HepG2 (cell line): ENCODE measurements around the gene AFF2. TPM values are rescaled to one million over a fixed set of nuclear protein-coding genes. Genes with fewer than 3 reads are reported as not detected.

Experiments used
- ATAC-seq: fragments of 200-7000 bp; cut with Tn5 transposase; 3 replicates; pipeline ENCODE4 v1.9.1; 2020; ENCODE audit warnings: mild to moderate bottlenecking, moderate library complexity
- BruUV-seq: library from RNA; stranded (reverse); fragments of 400-500 nt; replicated peaks from 2 replicates; lab custom pipeline; 2021; lab: Mats Ljungman, UMichigan
- CTCF ChIA-PET: fragments of 300-600 bp; formaldehyde crosslinking; extraction: SDS; loops from one replicate; lab custom pipeline; 2021; ENCODE audit warnings: low total read pairs, inconsistent platforms, low intra/inter-chr PET ratio; lab: Yijun Ruan, JAX
- POLR2A ChIA-PET: fragments of 350-600 bp; sonication (Branson Sonifier 250); formaldehyde crosslinking; loops from one replicate; lab custom pipeline; 2020; ENCODE audit warnings: antibody characterized with exemption, inconsistent platforms; lab: Yijun Ruan, JAX
- DNase-seq: peaks from one replicate; pipeline ENCODE4 v3.0.0-alpha.2; 2015; ENCODE audit warnings: low spot score
- FAIRE-seq: peaks from 3 replicates; lab custom pipeline; 2011; peaks lifted over from hg19 to GRCh38; lab: Jason Lieb, UNC
- H2AFZ ChIP-seq: one replicate; pipeline ENCODE4 v1.6.1; 2011; ENCODE audit warnings: low read length, inconsistent platforms
- H3K27ac ChIP-seq: fragments of 300-600 bp; 3 replicates; pipeline ENCODE4 v1.8.0; 2011; ENCODE audit warnings: mixed run types, mild to moderate bottlenecking, mixed read lengths, low read length, inconsistent platforms; ENCODE audit not compliant: insufficient read depth; ENCODE audit errors: extremely low read length
- H3K27me3 ChIP-seq, 2 experiments: fragments of 200-600 bp in 1 of 2; 2 replicates in 1 of 2; 3 replicates in 1 of 2; pipeline versions ENCODE4 v1.6.0 to v1.8.0; 2011; ENCODE audit warnings: low read length in 2 of 2, mild to moderate bottlenecking in 2 of 2, moderate library complexity in 2 of 2, inconsistent platforms in 1 of 2; ENCODE audit not compliant: insufficient read depth in 2 of 2, control insufficient read depth in 1 of 2
- H3K36me3 ChIP-seq, 2 experiments: fragments of 200-600 bp in 1 of 2; replicated peaks in 1 of 2; 2 replicates in 1 of 2; 3 replicates in 1 of 2; pipeline versions ENCODE4 v1.5.1 to v1.8.0; 2011; ENCODE audit warnings: low read length in 2 of 2, inconsistent platforms in 1 of 2; ENCODE audit not compliant: insufficient read depth in 2 of 2, control insufficient read depth in 1 of 2
- H3K4me1 ChIP-seq: 2 replicates; pipeline ENCODE4 v1.5.1; 2012; ENCODE audit warnings: low read length, inconsistent platforms; ENCODE audit not compliant: insufficient read depth
- H3K4me2 ChIP-seq: 2 replicates; pipeline ENCODE4 v1.6.0; 2011; ENCODE audit warnings: low read depth, low read length, inconsistent platforms
- H3K4me3 ChIP-seq, 3 experiments: fragments of 200-600 bp in 1 of 3; sonication (generic), shearing (Covaris generic) in 1 of 3; replicated peaks in 1 of 3; 2 replicates each; pipeline ENCODE4 v1.5.1; 2011 to 2016; ENCODE audit warnings: low read length in 3 of 3, inconsistent platforms in 2 of 3, low read depth in 2 of 3, mild to moderate bottlenecking in 2 of 3, control low read depth in 1 of 3, mixed read lengths in 1 of 3; ENCODE audit not compliant: insufficient read depth in 1 of 3
- H3K79me2 ChIP-seq: one replicate; pipeline ENCODE4 v1.6.1; 2011; ENCODE audit warnings: low read length, inconsistent platforms; ENCODE audit not compliant: insufficient read depth
- H3K9ac ChIP-seq: 2 replicates; pipeline ENCODE4 v1.6.0; 2011; ENCODE audit warnings: mild to moderate bottlenecking, low read depth, low read length, inconsistent platforms; ENCODE audit not compliant: insufficient read depth
- H3K9me3 ChIP-seq: 2 replicates; pipeline ENCODE4 v1.5.1; 2012; ENCODE audit warnings: mild to moderate bottlenecking, low read length
- H4K20me1 ChIP-seq: 2 replicates; pipeline ENCODE4 v1.6.0; 2011; ENCODE audit warnings: inconsistent platforms, mild to moderate bottlenecking, low read length, moderate library complexity; ENCODE audit not compliant: insufficient read depth
- AGO1 ChIP-seq: fragments of 200-400 bp; formaldehyde crosslinking; IDR thresholded peaks from 2 replicates; pipeline ENCODE4 v1.6.1; 2017; ENCODE audit warnings: mild to moderate bottlenecking, low read depth, low read length, moderate library complexity; ENCODE audit not compliant: poor library complexity, severe bottlenecking
- ASH2L ChIP-seq: fragments of 300-600, 200-600 bp; sonication (generic); IDR thresholded peaks from 2 replicates; pipeline ENCODE4 v1.7.0; 2017; ENCODE audit warnings: low read depth, mild to moderate bottlenecking, moderate library complexity, mixed read lengths, low read length; ENCODE audit not compliant: insufficient read length
- CHCHD3 ChIP-seq: sonication (generic); formaldehyde crosslinking; IDR thresholded peaks from 2 replicates; pipeline ENCODE4 v1.8.0; 2022; ENCODE audit warnings: mild to moderate bottlenecking, missing genetic modification reagents, moderate library complexity
- CHD4 ChIP-seq: fragments of 200-600 bp; sonication (generic); IDR thresholded peaks from 2 replicates; pipeline ENCODE4 v1.7.0; 2017; ENCODE audit warnings: mild to moderate bottlenecking, low read length, borderline replicate concordance
- HNF4G ChIP-seq, 2 experiments: sonication (generic) in 1 of 2; formaldehyde crosslinking in 1 of 2; IDR thresholded peaks; 2 replicates each; pipeline versions ENCODE4 v1.4.0 to v1.6.1; 2011 to 2020; ENCODE audit warnings: borderline replicate concordance in 2 of 2, low read depth in 2 of 2, mild to moderate bottlenecking in 2 of 2, low read length in 1 of 2, missing genetic modification reagents in 1 of 2, moderate library complexity in 1 of 2
- RCOR2 ChIP-seq: IDR thresholded peaks from 2 replicates; pipeline ENCODE4 v1.6.1; 2016; ENCODE audit warnings: missing biosample characterization, missing genetic modification reagents
- STAG1 ChIP-seq: sonication (generic); formaldehyde crosslinking; IDR thresholded peaks from 2 replicates; pipeline ENCODE4 v1.4.0; 2020; ENCODE audit warnings: missing genetic modification reagents
- TOE1 ChIP-seq: sonication (generic); formaldehyde crosslinking; IDR thresholded peaks from 2 replicates; pipeline ENCODE4 v1.4.0; 2020; ENCODE audit warnings: mild to moderate bottlenecking, missing genetic modification reagents
- ZNF292 ChIP-seq: sonication (generic); formaldehyde crosslinking; IDR thresholded peaks from 2 replicates; pipeline ENCODE4 v1.8.1; 2022; ENCODE audit warnings: mild to moderate bottlenecking, low read depth, missing genetic modification reagents, borderline replicate concordance
- ZNF430 ChIP-seq: sonication (generic); formaldehyde crosslinking; IDR thresholded peaks from 2 replicates; pipeline ENCODE4 v1.9.0; 2021; ENCODE audit warnings: mild to moderate bottlenecking, missing genetic modification reagents
- WGBS: methylation state at CpG from one replicate; pipeline ENCODE4 v1.1.6; 2017; ENCODE audit warnings: low lambda C conversion rate; 5-methylcytosine and 5-hydroxymethylcytosine counted together
- in situ Hi-C: cut with HindIII; loops from 2 replicates; pipeline ENCODE4 v1.10.0; 2017; ENCODE audit warnings: low pct_unique_long_range_greater_than_20kb; ENCODE audit not compliant: extremely low pct_ligation_motif_present
- intact Hi-C: fragments of 100-400 bp; cut with micrococcal nuclease; formaldehyde crosslinking; loops from one replicate; pipeline ENCODE4 v1.10.0; 2022; ENCODE audit not compliant: unreplicated experiment
- polyA plus RNA-seq, 8 experiments: library from polyadenylated mRNA; depleted of rRNA in 3 of 8; stranded (reverse) in 7 of 8; unstranded in 1 of 8; fragments of >200 nt; fragmentation: Illumina TruSeq in 4 of 8; extraction: Trizol in 4 of 8; gene quantifications; 2 replicates each; pipeline versions ENCODE4 v1.2.1 to v1.2.3, GENCODE V29; 2011 to 2016; ENCODE audit warnings: low read depth in 4 of 8, missing spikeins in 1 of 8, mixed read lengths in 1 of 8; ENCODE audit not compliant: insufficient read depth in 1 of 8
- total RNA-seq, 5 experiments: library from RNA; depleted of rRNA; stranded (reverse); fragments of >200 nt; fragmentation: Illumina TruSeq; extraction: Trizol; gene quantifications; 2 replicates each; pipeline ENCODE4 v1.2.3, GENCODE V29; 2016; ENCODE audit warnings: low read depth in 1 of 5
- TF ChIP-seq, protein P1 (sequence below): sonication (generic); formaldehyde crosslinking; IDR thresholded peaks from 2 replicates; pipeline ENCODE4 v1.4.0; 2020; ENCODE audit warnings: missing genetic modification reagents
- TF ChIP-seq, protein P2 (sequence below): sonication (generic); formaldehyde crosslinking; IDR thresholded peaks from 2 replicates; pipeline ENCODE4 v1.4.0; 2020; ENCODE audit warnings: missing genetic modification reagents
- TF ChIP-seq, protein P3 (sequence below): sonication (generic); formaldehyde crosslinking; IDR thresholded peaks from 2 replicates; pipeline ENCODE4 v1.4.0; 2020; ENCODE audit warnings: mild to moderate bottlenecking, missing genetic modification reagents

The AFF2 gene
- total and polyA plus RNA-seq, 2 of the 13 experiments (the other 11 are each of a cell fraction or from before 2014, with no cell fraction given), result not detected

DNA sequence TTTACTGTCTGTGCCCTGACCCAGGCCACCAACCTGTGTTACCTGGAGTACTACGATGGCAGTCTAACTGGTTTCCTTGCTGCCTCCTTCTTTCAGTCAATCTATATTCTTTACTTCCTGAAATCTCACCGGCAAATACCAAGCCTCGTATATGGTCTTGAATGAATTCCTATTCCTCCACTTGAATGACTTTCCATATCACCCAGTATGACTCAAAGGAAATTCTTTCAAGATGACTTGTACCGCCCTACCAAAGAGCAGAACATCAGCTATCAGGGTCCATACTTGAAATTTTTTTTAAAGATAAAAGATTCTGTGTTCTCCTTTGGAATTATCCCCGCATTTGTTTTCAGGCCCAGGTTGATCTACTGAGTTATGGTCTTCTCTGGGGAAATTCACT is 378.0 kb downstream of the AFF2 start (continued):
- TF ChIP-seq ZNF430 (CRISPR knock-in tag), result no peak
- no peak for TF ChIP-seq STAG1 (CRISPR knock-in tag)
- TF ChIP-seq TOE1, result no peak
- no peak for TF ChIP-seq AGO1
- TF ChIP-seq, protein P1, sequence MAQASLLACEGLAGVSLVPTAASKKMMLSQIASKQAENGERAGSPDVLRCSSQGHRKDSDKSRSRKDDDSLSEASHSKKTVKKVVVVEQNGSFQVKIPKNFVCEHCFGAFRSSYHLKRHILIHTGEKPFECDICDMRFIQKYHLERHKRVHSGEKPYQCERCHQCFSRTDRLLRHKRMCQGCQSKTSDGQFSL (CRISPR knock-in tag), result no peak
- TF ChIP-seq ZNF292 (CRISPR knock-in tag), result no peak
- TF ChIP-seq CHCHD3 (CRISPR knock-in tag), result no peak
- TF ChIP-seq CHD4, result no peak

DNA sequence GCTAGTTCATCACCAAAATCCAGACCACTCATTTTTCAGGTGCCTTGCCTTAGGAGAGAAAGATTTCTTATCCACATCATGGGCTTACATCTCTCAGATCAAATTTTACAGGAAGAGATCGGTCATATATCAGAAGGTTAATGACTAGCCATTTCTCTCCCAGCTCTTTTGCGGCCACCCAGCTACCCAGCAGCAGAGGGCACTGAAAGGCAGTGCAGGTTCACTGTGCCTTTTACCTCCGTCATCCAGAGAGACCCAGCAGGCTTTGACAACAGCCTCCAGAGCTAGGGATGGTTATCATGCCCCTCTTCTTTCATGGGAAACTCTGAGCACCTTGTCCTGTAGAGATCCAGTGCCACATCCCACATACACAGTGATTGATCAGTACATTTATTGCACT is 384.8 kb downstream of the AFF2 start:
- Histone ChIP-seq H3K36me3 (no peaks in the 10 kb centered on the region), H3K9ac (no peak overlapping the region), H3K4me2 (no peak overlapping the region), H3K4me3 (no peak overlapping the region), H3K9me3 (no peaks in the 10 kb centered on the region), H4K20me1 (no peaks in the 10 kb centered on the region), H3K4me1 (no peaks in the 10 kb centered on the region), H3K27ac (no peak overlapping the region), H3K79me2 (no peaks in the 10 kb centered on the region), H2AFZ (no peak overlapping the region), H3K27me3 (no peaks in the 10 kb centered on the region)
- ChIA-PET POLR2A (no interaction called here), CTCF (no interaction called here)
- DNase-seq, result no peak
- no TSS peak for BruUV-seq
- intact Hi-C loops, result no loop called here
- in situ Hi-C loops, result no loop called here
- 0% methylated on average over 1 of the region's 3 CpGs for WGBS
- ATAC-seq, result no peak
- no peak for FAIRE-seq
- TF ChIP-seq HNF4G (IDR thresholded peaks at IDR 0.05; ENCODE audit: borderline replicate concordance, low read depth, low read length), result no peak
- TF ChIP-seq HNF4G (CRISPR knock-in tag; IDR thresholded peaks at IDR 0.05; ENCODE audit: borderline replicate concordance, low read depth), result no peak
- TF ChIP-seq, protein P2, sequence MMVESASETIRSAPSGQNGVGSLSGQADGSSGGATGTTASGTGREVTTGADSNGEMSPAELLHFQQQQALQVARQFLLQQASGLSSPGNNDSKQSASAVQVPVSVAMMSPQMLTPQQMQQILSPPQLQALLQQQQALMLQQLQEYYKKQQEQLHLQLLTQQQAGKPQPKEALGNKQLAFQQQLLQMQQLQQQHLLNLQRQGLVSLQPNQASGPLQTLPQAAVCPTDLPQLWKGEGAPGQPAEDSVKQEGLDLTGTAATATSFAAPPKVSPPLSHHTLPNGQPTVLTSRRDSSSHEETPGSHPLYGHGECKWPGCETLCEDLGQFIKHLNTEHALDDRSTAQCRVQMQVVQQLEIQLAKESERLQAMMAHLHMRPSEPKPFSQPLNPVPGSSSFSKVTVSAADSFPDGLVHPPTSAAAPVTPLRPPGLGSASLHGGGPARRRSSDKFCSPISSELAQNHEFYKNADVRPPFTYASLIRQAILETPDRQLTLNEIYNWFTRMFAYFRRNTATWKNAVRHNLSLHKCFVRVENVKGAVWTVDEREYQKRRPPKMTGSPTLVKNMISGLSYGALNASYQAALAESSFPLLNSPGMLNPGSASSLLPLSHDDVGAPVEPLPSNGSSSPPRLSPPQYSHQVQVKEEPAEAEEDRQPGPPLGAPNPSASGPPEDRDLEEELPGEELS (CRISPR knock-in tag), result no peak
- TF ChIP-seq RCOR2, result no peak
- TF ChIP-seq, protein P3, sequence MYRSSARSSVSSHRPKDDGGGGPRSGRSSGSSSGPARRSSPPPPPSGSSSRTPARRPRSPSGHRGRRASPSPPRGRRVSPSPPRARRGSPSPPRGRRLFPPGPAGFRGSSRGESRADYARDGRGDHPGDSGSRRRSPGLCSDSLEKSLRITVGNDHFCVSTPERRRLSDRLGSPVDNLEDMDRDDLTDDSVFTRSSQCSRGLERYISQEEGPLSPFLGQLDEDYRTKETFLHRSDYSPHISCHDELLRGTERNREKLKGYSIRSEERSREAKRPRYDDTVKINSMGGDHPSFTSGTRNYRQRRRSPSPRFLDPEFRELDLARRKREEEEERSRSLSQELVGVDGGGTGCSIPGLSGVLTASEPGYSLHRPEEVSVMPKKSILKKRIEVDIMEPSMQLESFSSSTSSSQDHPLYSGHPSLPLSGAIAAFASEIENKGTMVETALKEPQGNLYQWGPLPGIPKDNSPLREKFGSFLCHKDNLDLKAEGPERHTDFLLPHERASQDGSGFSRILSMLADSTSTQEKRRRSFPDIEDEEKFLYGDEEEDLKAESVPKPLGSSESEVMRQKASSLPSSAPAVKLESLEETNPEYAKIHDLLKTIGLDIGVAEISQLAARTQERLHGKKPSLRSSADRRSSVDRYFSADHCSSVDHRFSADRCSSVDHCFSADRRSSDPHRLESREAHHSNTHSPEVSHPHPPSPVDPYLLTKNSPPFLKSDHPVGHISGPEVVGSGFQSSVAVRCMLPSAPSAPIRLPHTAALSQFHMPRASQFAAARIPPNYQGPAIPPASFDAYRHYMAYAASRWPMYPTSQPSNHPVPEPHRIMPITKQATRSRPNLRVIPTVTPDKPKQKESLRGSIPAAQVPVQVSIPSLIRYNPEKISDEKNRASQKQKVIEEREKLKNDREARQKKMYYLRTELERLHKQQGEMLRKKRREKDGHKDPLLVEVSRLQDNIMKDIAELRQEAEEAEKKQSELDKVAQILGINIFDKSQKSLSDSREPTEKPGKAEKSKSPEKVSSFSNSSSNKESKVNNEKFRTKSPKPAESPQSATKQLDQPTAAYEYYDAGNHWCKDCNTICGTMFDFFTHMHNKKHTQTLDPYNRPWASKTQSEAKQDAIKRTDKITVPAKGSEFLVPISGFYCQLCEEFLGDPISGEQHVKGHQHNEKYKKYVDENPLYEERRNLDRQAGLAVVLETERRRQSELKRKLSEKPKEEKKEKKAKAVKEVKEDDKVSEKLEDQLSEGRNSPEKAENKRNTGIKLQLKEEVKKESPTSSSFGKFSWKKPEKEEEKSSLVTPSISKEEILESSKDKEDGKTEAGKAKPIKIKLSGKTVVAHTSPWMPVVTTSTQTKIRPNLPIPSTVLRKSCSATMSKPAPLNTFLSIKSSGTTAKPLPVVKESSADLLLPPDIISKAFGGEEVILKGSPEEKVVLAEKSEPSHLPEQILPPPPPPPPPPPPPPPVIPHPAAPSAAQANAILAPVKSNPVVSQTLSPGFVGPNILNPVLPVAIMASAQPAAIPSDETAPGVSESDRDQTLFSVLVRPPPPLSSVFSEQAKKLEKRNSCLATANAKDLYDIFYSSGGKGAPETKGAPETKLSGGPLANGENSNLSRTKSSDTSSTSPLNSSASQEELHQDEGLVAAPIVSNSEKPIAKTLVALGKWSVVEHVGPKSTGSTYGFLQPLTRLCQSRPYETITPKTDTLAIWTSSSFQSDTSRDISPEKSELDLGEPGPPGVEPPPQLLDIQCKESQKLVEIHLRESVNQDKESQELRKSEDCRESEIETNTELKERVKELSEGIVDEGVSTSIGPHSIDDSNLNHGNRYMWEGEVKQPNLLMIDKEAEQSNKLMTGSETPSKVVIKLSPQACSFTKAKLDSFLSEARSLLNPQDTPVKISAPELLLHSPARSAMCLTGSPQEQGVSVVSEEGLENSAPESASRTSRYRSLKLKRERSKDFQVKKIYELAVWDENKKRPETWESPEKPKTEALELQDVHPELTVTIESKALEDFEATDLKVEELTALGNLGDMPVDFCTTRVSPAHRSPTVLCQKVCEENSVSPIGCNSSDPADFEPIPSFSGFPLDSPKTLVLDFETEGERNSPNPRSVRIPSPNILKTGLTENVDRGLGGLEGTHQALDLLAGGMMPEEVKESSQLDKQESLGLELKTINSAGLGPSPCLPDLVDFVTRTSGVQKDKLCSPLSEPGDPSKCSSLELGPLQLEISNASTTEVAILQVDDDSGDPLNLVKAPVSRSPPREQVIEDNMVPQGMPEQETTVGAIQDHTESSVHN, result no peak
- TF ChIP-seq ASH2L, result no peak
